ENCODE measurements around the gene CALML4. TPM values are rescaled to one million over a fixed set of nuclear protein-coding genes. Genes with fewer than 3 reads are reported as not detected.

The CALML4 gene
- total RNA-seq, 1 donor from 2014 or later = 0.91 TPM

- peak overlapping the region; percentile 71 for H3K4me2 ChIP-seq (ENCODE audit: low read length)
- Mint-ChIP-seq H3K4me3 (ENCODE audit: unreplicated experiment) (no peak overlapping the region), H3K27ac (ENCODE audit: unreplicated experiment) (no peak overlapping the region), H3K4me1 (ENCODE audit: low read depth, unreplicated experiment) (peaks cover 4% of the 10 kb centered on the region), H3K36me3 (ENCODE audit: low read depth, unreplicated experiment) (peaks cover 17% of the 10 kb centered on the region), H3K27me3 (ENCODE audit: low read depth, unreplicated experiment) (no peaks in the 10 kb centered on the region), H3K9me3 (ENCODE audit: unreplicated experiment) (no peaks in the 10 kb centered on the region)
- DNase-seq (ENCODE audit: low read depth) (peak; percentile 84), FAIRE-seq (no peak)
- H4K20me1 ChIP-seq (ENCODE audit: insufficient read depth, low read length) = no peaks in the 10 kb centered on the region
- peak overlapping the region; percentile 32 for H2AFZ ChIP-seq (ENCODE audit: low read depth, low read length)
- H3K4me1 ChIP-seq (ENCODE audit: insufficient read depth, low read length) = peaks cover 14% of the 10 kb centered on the region
- no peaks in the 10 kb centered on the region for H3K27me3 ChIP-seq (ENCODE audit: insufficient read depth, low read length)
- H3K9me3 ChIP-seq (ENCODE audit: insufficient read depth, low read depth, low read length) = no peaks in the 10 kb centered on the region
- peak overlapping the region; percentile 32 for H3K27ac ChIP-seq (ENCODE audit: low read depth, low read length)
- H3K9ac ChIP-seq (ENCODE audit: low read length) = peak overlapping the region; percentile 31
- H3K79me2 ChIP-seq (ENCODE audit: insufficient read depth, low read length) = no peaks in the 10 kb centered on the region
- H3K4me3 ChIP-seq (ENCODE audit: insufficient read depth, low read depth, low read length) = peak overlapping the region; percentile 44
- no peak for TF ChIP-seq EZH2 (IDR thresholded peaks at IDR 0.05; ENCODE audit: insufficient read depth, low read length)
- TF ChIP-seq, protein P1, sequence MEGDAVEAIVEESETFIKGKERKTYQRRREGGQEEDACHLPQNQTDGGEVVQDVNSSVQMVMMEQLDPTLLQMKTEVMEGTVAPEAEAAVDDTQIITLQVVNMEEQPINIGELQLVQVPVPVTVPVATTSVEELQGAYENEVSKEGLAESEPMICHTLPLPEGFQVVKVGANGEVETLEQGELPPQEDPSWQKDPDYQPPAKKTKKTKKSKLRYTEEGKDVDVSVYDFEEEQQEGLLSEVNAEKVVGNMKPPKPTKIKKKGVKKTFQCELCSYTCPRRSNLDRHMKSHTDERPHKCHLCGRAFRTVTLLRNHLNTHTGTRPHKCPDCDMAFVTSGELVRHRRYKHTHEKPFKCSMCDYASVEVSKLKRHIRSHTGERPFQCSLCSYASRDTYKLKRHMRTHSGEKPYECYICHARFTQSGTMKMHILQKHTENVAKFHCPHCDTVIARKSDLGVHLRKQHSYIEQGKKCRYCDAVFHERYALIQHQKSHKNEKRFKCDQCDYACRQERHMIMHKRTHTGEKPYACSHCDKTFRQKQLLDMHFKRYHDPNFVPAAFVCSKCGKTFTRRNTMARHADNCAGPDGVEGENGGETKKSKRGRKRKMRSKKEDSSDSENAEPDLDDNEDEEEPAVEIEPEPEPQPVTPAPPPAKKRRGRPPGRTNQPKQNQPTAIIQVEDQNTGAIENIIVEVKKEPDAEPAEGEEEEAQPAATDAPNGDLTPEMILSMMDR (IDR thresholded peaks at IDR 0.05; ENCODE audit: insufficient read depth, low read depth, low read length) = no peak
- H3K36me3 ChIP-seq (ENCODE audit: insufficient read depth, low read length) = peaks cover 25% of the 10 kb centered on the region
Measured at GRCh38 chr15:68187559-68187958, 17.6 kb downstream of the CALML4 start.

GRCh38 chr15:68186671-68187397, 18.3 kb downstream of the CALML4 start:
- Histone ChIP-seq H3K4me2 (ENCODE audit: low read length) (peak overlapping the region; percentile 71), H3K36me3 (ENCODE audit: insufficient read depth, low read length) (peaks cover 21% of the 10 kb centered on the region), H3K4me3 (ENCODE audit: insufficient read depth, low read depth, low read length) (peak overlapping the region; percentile 44), H2AFZ (ENCODE audit: low read depth, low read length) (no peak overlapping the region), H4K20me1 (ENCODE audit: insufficient read depth, low read length) (no peaks in the 10 kb centered on the region), H3K79me2 (ENCODE audit: insufficient read depth, low read length) (no peaks in the 10 kb centered on the region), H3K9ac (ENCODE audit: low read length) (no peak overlapping the region), H3K27me3 (ENCODE audit: insufficient read depth, low read length) (no peaks in the 10 kb centered on the region), H3K9me3 (ENCODE audit: insufficient read depth, low read depth, low read length) (no peaks in the 10 kb centered on the region), H3K4me1 (ENCODE audit: insufficient read depth, low read length) (peaks cover 14% of the 10 kb centered on the region), H3K27ac (ENCODE audit: low read depth, low read length) (peak overlapping the region; percentile 32)
- no peak overlapping the region for H3K27ac Mint-ChIP-seq (ENCODE audit: unreplicated experiment)
- H3K9me3 Mint-ChIP-seq (ENCODE audit: unreplicated experiment) = no peaks in the 10 kb centered on the region
- peak; percentile 9 for FAIRE-seq
- peak; percentile 69 for DNase-seq (ENCODE audit: low read depth)
- H3K4me1 Mint-ChIP-seq (ENCODE audit: low read depth, unreplicated experiment) = peaks cover 4% of the 10 kb centered on the region
- H3K27me3 Mint-ChIP-seq (ENCODE audit: low read depth, unreplicated experiment) = no peaks in the 10 kb centered on the region
- TF ChIP-seq EZH2 (IDR thresholded peaks at IDR 0.05; ENCODE audit: insufficient read depth, low read length) = no peak
- TF ChIP-seq, protein P1 (IDR thresholded peaks at IDR 0.05; ENCODE audit: insufficient read depth, low read depth, low read length) = no peak
- H3K36me3 Mint-ChIP-seq (ENCODE audit: low read depth, unreplicated experiment) = peaks cover 11% of the 10 kb centered on the region
- no peak overlapping the region for H3K4me3 Mint-ChIP-seq (ENCODE audit: unreplicated experiment)
